HL-60/S4 treated with phorbol 12-myristate 13-acetate at 8.2 ng/mL for 4 days and 3 days (cell line): ENCODE data around the gene CBX7.

ENCODE experiments used
- in situ Hi-C: fragments of 300-500 bp; cut with MboI; formaldehyde crosslinking; loops from 2 replicates; pipeline ENCODE4 v1.15.0; 2022; ENCODE audit warnings: low sequenced_read_pairs

The CBX7 gene

GRCh38 chr22:39175353-39176142, 23.1 kb upstream of the CBX7 start:
- in situ Hi-C loops = loop anchor here (5.0 kb wide), 1 partner anchor 137 kb away; no protein-coding TSS in a partner anchor

- in situ Hi-C loops = loop anchor here (5.0 to 25.0 kb wide), 2 partner anchors 138 to 863 kb away; no protein-coding TSS in a partner anchor
Observed at GRCh38 chr22:39174498-39175352, 22.2 kb upstream of the CBX7 start.

- in situ Hi-C loops = loop anchor here (25.0 kb wide), 1 partner anchor 863 kb away; no protein-coding TSS in a partner anchor
Observed at GRCh38 chr22:39173787-39174497, 21.5 kb upstream of the CBX7 start.

GRCh38 chr22:39173050-39173706, 20.7 kb upstream of the CBX7 start:
- in situ Hi-C loops = loop anchor here (25.0 kb wide), 1 partner anchor 864 kb away; no protein-coding TSS in a partner anchor

GRCh38 chr22:39172265-39173049, 20.0 kb upstream of the CBX7 start:
- in situ Hi-C loops = loop anchor here (25.0 kb wide), 1 partner anchor 865 kb away; no protein-coding TSS in a partner anchor

- in situ Hi-C loops = loop anchor here (25.0 kb wide), 1 partner anchor 866 kb away; no protein-coding TSS in a partner anchor
Observed at GRCh38 chr22:39171623-39172264, 19.3 kb upstream of the CBX7 start.

- in situ Hi-C loops = loop anchor here (25.0 kb wide), 1 partner anchor 866 kb away; no protein-coding TSS in a partner anchor
Observed at GRCh38 chr22:39170825-39171622, 18.5 kb upstream of the CBX7 start.

GRCh38 chr22:39169797-39170466, 17.5 kb upstream of the CBX7 start:
- in situ Hi-C loops = loop anchor here (25.0 kb wide), 1 partner anchor 867 kb away; no protein-coding TSS in a partner anchor

- in situ Hi-C loops = loop anchor here (25.0 kb wide), 1 partner anchor 871 kb away; no protein-coding TSS in a partner anchor
Observed at GRCh38 chr22:39166547-39166946, 14.1 kb upstream of the CBX7 start.

- in situ Hi-C loops = loop anchor here (25.0 kb wide), 1 partner anchor 881 kb away; no protein-coding TSS in a partner anchor
Observed at GRCh38 chr22:39156093-39156492, 3.6 kb upstream of the CBX7 start.

GRCh38 chr22:39155421-39155820, 2.9 kb upstream of the CBX7 start:
- in situ Hi-C loops = loop anchor here (25.0 kb wide), 1 partner anchor 882 kb away; no protein-coding TSS in a partner anchor

- in situ Hi-C loops = loop anchor here (25.0 kb wide), 1 partner anchor 884 kb away; no protein-coding TSS in a partner anchor
Observed at GRCh38 chr22:39153220-39153717, 789 bp upstream of the CBX7 start.

GRCh38 chr22:39152024-39152510, 413 bp downstream of the CBX7 start:
- in situ Hi-C loops = loop anchor here (25.0 kb wide), 1 partner anchor 885 kb away; no protein-coding TSS in a partner anchor

- in situ Hi-C loops = loop anchor here (25.0 kb wide), 1 partner anchor 886 kb away; no protein-coding TSS in a partner anchor
Observed at GRCh38 chr22:39151329-39151975, 1.0 kb downstream of the CBX7 start.

GRCh38 chr22:39150848-39151215, 1.6 kb downstream of the CBX7 start:
- in situ Hi-C loops = loop anchor here (25.0 kb wide), 1 partner anchor 886 kb away; no protein-coding TSS in a partner anchor
